Stimulated activated CD4-positive, alpha-beta T cell treated with anti-CD3 and anti-CD28 coated beads, Interleukin-1b, Interleukin-23, amount 100 ng/mL, for 4 hours (primary cell): ENCODE results near the gene NPFF.
"Not testable (repeated sequence)": the region's sequence is repeated elsewhere in the genome, so short reads cannot be mapped to it uniquely, and the experiment has no call there.

Source experiments
- DNase-seq, 2 donors: peaks; one replicate each; pipeline ENCODE4 v3.0.0-alpha.2; 2020; ENCODE audit warnings: low read depth in 2 of 2

The NPFF gene, protein sequence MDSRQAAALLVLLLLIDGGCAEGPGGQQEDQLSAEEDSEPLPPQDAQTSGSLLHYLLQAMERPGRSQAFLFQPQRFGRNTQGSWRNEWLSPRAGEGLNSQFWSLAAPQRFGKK

GRCh38 chr12:53506881-53507602 lies at the start of gene NPFF:
Gene NPFF (minus strand): TSS chr12:53507484. CDS start chr12:53507474, 10 bp downstream.
- DNase-seq = no peak

DNA sequence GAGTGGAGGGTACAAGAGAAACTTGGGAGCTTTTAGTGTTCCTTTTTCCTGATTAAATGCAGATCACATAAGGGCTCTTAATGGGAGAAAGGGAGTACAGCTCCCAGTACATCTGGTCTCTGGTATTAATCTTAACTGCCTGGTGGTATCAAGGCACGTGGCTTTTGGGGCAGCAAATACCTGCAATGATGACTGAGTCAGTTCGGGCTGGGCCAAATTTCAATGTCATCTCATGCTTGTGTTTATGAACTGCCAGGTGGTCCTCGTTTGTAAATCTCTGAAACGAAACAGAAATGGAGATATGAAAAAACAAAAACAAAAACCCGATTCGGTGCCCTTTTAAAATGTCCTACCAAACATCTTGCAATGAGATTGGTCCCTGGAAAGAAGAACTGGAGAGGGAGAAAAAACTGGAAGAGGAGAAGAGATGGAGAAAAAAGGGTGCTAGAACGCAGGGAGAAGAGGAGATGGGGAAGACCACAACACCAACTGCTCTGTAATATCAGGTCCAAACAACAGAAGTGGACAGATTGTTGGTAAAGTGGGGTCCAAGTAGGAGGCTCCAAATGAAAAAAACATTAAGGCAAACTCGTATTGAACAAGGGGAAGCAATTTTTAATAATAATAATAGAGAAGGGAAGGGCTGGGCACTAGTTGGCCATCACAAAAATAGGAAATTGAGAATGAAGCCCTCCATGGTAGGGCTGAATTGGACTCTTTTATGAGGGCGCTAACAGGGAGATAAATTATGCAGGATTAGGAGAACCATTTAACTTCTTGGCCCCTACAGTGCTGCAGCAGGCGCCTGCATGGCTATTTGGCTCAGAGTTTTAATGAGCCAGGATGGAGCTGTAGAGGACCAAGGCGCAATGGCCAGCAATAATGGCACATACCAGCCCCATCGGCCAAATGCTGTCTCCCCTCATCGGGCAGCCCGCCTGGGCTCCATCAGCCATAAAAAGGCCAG lies 45.4 kb upstream of the NPFF start:
- DNase-seq = no peak

DNA sequence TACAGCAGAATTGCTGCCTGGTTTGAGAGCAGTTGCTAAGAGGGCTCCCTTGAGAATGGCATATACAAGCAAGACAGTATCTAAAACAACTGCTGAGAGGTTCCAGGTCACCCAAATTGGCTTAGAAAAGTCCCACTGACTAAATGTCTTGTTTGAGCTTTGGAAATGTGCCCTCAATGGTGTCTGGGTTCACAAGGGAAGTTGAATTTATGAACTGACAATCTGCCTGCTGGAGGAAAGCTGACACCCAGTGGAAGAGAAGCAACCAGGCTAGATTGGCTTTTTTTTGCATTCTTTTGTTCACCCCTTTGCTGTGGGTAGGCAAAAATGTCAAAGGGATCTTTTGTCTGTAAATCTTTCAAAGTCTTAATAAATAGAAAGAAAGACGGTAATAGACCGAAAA lies 44.6 kb upstream of the NPFF start:
- DNase-seq = no peak

GRCh38 chr12:53550595-53550994 lies 43.3 kb upstream of the NPFF start:
- no peak for DNase-seq

GRCh38 chr12:53550131-53550530 lies 42.8 kb upstream of the NPFF start:
- DNase-seq = not testable (repeated sequence)

- DNase-seq = not testable (repeated sequence)
Observed at GRCh38 chr12:53548354-53548753, 41.1 kb upstream of the NPFF start.

DNA sequence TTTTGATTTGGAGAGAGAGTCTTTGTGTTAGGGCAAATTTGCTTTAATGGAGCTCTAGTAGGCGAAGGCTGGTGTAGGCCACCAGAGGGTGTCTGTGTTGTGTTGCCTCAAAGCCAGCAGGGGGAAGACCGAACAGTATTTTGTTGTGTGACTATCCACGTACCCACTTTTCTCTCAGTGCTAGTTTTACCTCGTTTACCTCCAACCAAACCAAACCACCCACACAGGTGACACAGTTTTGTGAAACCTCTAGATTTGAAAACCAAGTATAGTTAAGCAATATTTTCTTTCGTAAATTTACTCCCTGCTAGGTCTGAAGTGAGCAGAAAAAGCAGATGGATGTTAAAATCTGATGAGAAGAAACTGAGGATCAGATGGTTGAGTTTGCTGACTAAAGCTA lies 36.3 kb upstream of the NPFF start:
- peak; percentile 15 to 25 for DNase-seq

DNA sequence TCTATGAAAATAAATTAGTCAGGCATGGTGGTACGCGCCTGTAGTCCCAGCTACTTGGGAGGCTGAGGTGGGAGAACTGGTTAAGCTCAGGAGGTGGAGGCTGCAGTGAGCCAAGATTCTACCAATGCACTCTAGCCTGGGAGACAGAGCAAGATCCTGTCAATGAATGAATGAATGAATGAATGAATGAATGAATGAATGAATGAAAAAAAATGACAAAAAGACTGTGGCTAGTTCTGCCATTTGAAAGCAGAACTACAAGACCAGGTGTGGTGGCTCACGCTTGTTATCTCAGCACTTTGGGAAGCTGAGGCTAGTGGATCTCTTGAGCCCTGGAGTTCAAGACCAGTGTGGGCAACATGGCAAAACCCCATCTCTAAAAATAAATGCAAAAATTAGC lies 32.2 kb upstream of the NPFF start:
- DNase-seq = no peak

GRCh38 chr12:53538209-53538689 lies 31.0 kb upstream of the NPFF start:
- no peak for DNase-seq

GRCh38 chr12:53536962-53537361 lies 29.7 kb upstream of the NPFF start:
- DNase-seq = no peak

DNA sequence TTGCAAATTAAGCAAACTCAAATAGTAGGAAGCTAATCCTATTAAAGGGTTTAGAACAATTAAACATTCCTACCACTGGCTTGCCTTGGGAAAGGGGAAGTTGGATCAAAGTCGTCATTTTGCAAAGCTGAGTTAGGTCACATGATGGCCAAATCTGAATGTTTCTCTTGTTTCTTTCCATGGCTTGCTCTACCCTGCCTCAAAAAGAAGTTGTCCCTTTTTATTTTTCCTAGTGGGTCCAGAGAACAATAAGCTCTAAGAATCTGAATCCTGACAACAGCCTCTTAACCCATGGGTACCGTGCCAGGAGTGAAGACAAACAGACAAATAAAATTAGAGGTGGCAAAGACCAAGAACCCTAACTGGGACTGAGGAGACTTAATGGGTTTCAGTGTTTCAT lies 26.2 kb upstream of the NPFF start:
- no peak for DNase-seq

DNA sequence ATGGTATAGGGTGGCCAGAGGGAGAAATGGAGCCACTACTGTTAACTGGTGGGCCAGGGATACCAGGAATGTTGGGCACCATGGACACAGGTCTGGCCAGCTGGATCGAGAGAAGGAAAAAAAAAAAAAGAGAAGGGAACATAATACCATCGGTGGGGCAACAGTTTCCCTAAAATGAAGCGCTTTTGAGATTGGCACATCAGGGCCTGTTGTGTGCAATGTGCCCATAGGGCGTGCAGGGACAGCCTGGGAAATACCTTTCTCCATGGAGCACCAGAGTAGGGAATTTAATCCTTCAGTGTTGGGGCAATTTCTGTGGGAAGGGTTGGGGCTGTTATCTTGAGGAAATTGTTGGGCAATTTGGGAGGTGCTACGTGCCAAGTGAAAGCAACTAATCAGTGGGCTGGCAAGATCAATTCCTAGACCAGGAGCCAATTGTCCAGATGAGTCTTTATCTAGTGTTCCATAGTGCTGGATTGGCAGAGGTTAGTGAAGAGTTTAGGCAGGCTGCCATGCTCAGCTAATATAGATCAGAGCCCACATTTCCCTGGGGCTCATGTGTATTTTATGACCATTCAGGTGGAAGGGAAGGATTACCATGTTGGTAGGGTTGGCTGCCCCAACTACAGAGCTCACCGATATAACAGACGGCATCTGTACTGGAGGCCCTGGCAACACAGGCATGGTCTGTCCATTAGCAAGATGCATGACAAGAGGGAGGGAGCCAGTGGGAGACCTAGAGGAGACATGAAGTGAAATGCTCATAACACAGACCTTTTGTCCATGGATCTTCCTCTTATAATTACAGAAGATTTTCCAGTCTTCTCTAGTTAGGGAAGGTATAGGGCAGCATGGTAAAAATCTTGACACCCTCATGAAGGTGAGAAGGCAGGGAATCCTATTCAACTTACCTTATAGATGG lies 25.5 kb upstream of the NPFF start:
- DNase-seq = no peak

DNA sequence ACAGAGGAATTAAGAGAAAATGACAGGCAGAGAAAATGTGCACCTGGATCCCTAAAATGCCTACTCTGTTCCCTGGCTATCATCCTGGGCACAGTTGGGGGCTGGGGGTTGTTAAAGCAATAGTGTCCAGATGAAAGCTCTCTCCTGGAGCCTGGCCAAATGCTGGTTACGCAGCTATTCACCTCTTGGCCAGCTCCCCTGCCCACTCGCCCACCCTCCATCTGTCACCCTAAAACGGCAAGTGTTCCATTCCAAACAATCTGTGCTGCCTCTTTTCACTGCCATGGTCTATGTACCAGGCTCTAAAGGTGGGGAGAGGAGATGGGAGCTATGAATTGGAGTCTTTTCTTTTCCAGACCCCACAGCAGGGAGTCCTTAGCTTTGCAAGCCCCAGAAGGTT lies 24.7 kb upstream of the NPFF start:
- DNase-seq = no peak

- no peak for DNase-seq
Observed at GRCh38 chr12:53530920-53531319, 23.6 kb upstream of the NPFF start.

- no peak for DNase-seq
Observed at GRCh38 chr12:53530061-53530460, 22.8 kb upstream of the NPFF start.

GRCh38 chr12:53524476-53524875 lies 17.2 kb upstream of the NPFF start:
- no peak for DNase-seq

GRCh38 chr12:53523131-53523530 lies 15.8 kb upstream of the NPFF start:
- no peak for DNase-seq

- no peak for DNase-seq
Observed at GRCh38 chr12:53518381-53518780, 11.1 kb upstream of the NPFF start.

DNA sequence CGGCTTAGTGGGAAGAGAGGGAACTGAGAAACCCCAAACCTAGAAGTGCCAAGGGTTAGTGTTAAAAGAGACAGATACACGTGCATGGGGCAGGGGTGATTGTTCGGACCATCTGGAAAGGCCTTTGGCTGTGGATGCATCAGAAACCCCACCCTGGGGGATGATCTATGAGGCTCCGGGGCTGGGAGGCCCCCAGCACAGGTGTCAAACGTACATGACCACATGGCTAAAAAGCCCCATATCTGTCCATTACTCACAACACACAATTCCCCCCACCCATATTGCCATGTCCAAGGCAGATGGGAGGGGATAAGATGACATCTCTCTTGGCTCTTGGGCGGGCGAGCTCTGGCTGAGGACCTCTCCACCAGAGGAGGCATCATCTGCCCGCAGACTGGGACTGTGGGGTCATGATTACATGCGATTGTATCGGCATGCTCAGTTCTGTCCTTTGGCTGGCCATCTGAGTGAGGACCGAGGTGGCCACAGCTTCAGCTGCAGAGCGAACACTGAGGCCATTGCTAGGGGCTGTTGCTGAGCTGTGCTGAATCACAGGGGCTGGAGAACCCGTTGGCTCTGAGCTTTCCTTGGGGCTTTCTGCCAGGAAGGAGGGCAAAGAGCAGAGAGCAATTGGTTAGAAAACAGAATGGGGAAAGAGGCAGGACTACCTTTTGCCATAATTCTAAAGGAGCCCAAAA lies 9.6 kb upstream of the NPFF start:
- DNase-seq = no peak

- no peak for DNase-seq
Observed at GRCh38 chr12:53515291-53515680, 8.0 kb upstream of the NPFF start.
